Stomach (tissue), 9 donors: ENCODE measurements around the gene ST7L. TPM values are rescaled to one million over a fixed set of nuclear protein-coding genes. Genes with fewer than 3 reads are reported as not detected.

Source experiments
- DNase-seq, 2 donors: peaks; one replicate each; pipeline versions ENCODE4 v3.0.0 to v3.0.0-alpha.2; 2013 to 2019
- H3K27ac ChIP-seq, 5 donors: fragments of 200-600 bp in 4 of 5; sonication (generic) in 4 of 5; one replicate each; pipeline ENCODE4 v1.5.1; 2013 to 2019; ENCODE audit warnings: mild to moderate bottlenecking in 1 of 5, moderate library complexity in 1 of 5
- H3K27me3 ChIP-seq, 3 donors: fragments of 200-600 bp; sonication (generic); one replicate each; pipeline ENCODE4 v1.5.1; 2017 to 2019; ENCODE audit warnings: mixed run types in 1 of 3
- H3K36me3 ChIP-seq, 4 donors: fragments of 200-600 bp; sonication (generic); 1 replicate in 3 of 4; 2 replicates in 1 of 4; pipeline ENCODE4 v1.5.1; 2016 to 2019
- H3K4me1 ChIP-seq, 4 donors: fragments of 200-600 bp; sonication (generic); one replicate each; pipeline ENCODE4 v1.5.1; 2016 to 2019
- H3K4me3 ChIP-seq, 4 donors: fragments of 200-600 bp; sonication (generic) in 3 of 4; one replicate each; pipeline ENCODE4 v1.5.1; 2016 to 2019; ENCODE audit warnings: mild to moderate bottlenecking in 1 of 4
- H3K9me3 ChIP-seq, 4 donors: fragments of 200-600 bp; sonication (generic); one replicate each; pipeline ENCODE4 v1.5.1; 2016 to 2019
- CTCF ChIP-seq, 7 experiments: fragments of 450-650 bp in 4 of 7; fragments of 200-600 bp in 3 of 7; sonication (generic) in 3 of 7; IDR thresholded peaks; one replicate each; pipeline ENCODE4 v1.5.1; 2016 to 2019; ENCODE audit warnings: antibody characterized with exemption in 7 of 7, control low read depth in 2 of 7, mild to moderate bottlenecking in 1 of 7
- EP300 ChIP-seq: sonication (generic); formaldehyde crosslinking; IDR thresholded peaks from one replicate; pipeline ENCODE4 v1.6.1; 2017; ENCODE audit warnings: antibody characterized with exemption
- POLR2A ChIP-seq, 4 donors: fragments of 450-650 bp; IDR thresholded peaks; one replicate each; pipeline ENCODE4 v1.6.1; 2016; ENCODE audit warnings: antibody characterized with exemption in 4 of 4, control low read depth in 2 of 4, mild to moderate bottlenecking in 1 of 4, moderate library complexity in 1 of 4
- POLR2AphosphoS5 ChIP-seq, 3 donors: sonication (generic); formaldehyde crosslinking; IDR thresholded peaks; one replicate each; pipeline ENCODE4 v1.6.1; 2016; ENCODE audit warnings: antibody characterized with exemption in 3 of 3
- WGBS, 5 donors: extraction: QIAGEN DNeasy Blood & Tissue Kit in 3 of 5; methylation state at CpG; one replicate each; pipeline versions ENCODE4 v1.1.5 to v1.1.7; 2013 to 2018; 5-methylcytosine and 5-hydroxymethylcytosine counted together
- intact Hi-C: fragments of 100-400 bp; cut with DNase I; formaldehyde crosslinking; loops from one replicate; pipeline ENCODE4 v1.15.1; 2023; ENCODE audit warnings: low total_unique reads
- polyA plus RNA-seq, 3 donors: library from polyadenylated mRNA; stranded (reverse); fragments of 200-250 nt; gene quantifications; one replicate each; pipeline ENCODE4 v1.2.3, GENCODE V29; 2013
- total RNA-seq, 5 donors: library from RNA; depleted of rRNA; stranded (reverse); fragments of >200 nt; gene quantifications; one replicate each; pipeline versions ENCODE4 v1.1.0 to v1.2.3, GENCODE V29; 2014 to 2016
- donor health status: healthy with polysubstance abuse.
- donor health status: Bipolar disorder and iron deficiency.
- donor health status: healthy.

The ST7L gene
- total and polyA plus RNA-seq, 8 donors, result 3.5 to 85.7 (median 11.3) TPM

GRCh38 chr1:112581586-112582192 lies 37.3 kb downstream of the ST7L start:
- Histone ChIP-seq H3K9me3 (no peaks in the 10 kb centered on the region), H3K4me3 (no peak overlapping the region), H3K36me3 (peaks cover 4 to 69% (median 66%) of the 10 kb centered on the region in 4 donors), H3K27me3 (no peaks in the 10 kb centered on the region), H3K27ac (no peak overlapping the region), H3K4me1 (no peaks in the 10 kb centered on the region)
- DNase-seq, result no peak
- intact Hi-C loops, result no loop called here
- TF ChIP-seq CTCF (IDR thresholded peaks at IDR 0.05) (no peak), POLR2AphosphoS5 (IDR thresholded peaks at IDR 0.05) (no peak), EP300 (no peak), POLR2A (IDR thresholded peaks at IDR 0.05) (no peak)

GRCh38 chr1:112579801-112580510 lies 39.0 kb downstream of the ST7L start:
- TF ChIP-seq POLR2A (IDR thresholded peaks at IDR 0.05) (no peak), CTCF (IDR thresholded peaks at IDR 0.05) (no peak), POLR2AphosphoS5 (IDR thresholded peaks at IDR 0.05) (no peak), EP300 (no peak)
- Histone ChIP-seq H3K36me3 (peaks cover 10 to 83% (median 80%) of the 10 kb centered on the region in 4 donors), H3K27ac (no peak overlapping the region), H3K27me3 (no peaks in the 10 kb centered on the region), H3K4me1 (no peaks in the 10 kb centered on the region), H3K4me3 (no peak overlapping the region), H3K9me3 (no peaks in the 10 kb centered on the region)
- 84 to 94% (median 91%) methylated on average over 5 of the region's 5 CpGs for WGBS, 5 donors
- intact Hi-C loops, result no loop called here
- DNase-seq, result no peak

GRCh38 chr1:112576240-112576639 lies 42.7 kb downstream of the ST7L start:
- Histone ChIP-seq H3K4me3 (no peak overlapping the region), H3K27ac (no peak overlapping the region), H3K27me3 (no peaks in the 10 kb centered on the region), H3K36me3 (peaks cover 12 to 97% (median 88%) of the 10 kb centered on the region in 4 donors), H3K9me3 (no peaks in the 10 kb centered on the region), H3K4me1 (no peaks in the 10 kb centered on the region)
- 90 to 98% (median 95%) methylated on average over 3 of the region's 3 CpGs for WGBS, 5 donors
- no peak for TF ChIP-seq CTCF (IDR thresholded peaks at IDR 0.05)
- no peak for TF ChIP-seq POLR2AphosphoS5 (IDR thresholded peaks at IDR 0.05)
- TF ChIP-seq POLR2A (IDR thresholded peaks at IDR 0.05), result no peak
- TF ChIP-seq EP300, result no peak
- no peak for DNase-seq
- intact Hi-C loops, result no loop called here

- no peak for DNase-seq
- H3K9me3 ChIP-seq, result no peaks in the 10 kb centered on the region
- no peak overlapping the region for H3K4me3 ChIP-seq
- no peaks in the 10 kb centered on the region for H3K27me3 ChIP-seq
- H3K36me3 ChIP-seq, result peaks cover 12 to 97% (median 87%) of the 10 kb centered on the region in 4 donors
- no peak overlapping the region for H3K27ac ChIP-seq
- WGBS, 5 donors, result 86 to 95% (median 94%) methylated on average over 8 of the region's 8 CpGs
- no peaks in the 10 kb centered on the region for H3K4me1 ChIP-seq
- intact Hi-C loops, result no loop called here
- TF ChIP-seq EP300 (no peak), CTCF (IDR thresholded peaks at IDR 0.05) (no peak), POLR2A (IDR thresholded peaks at IDR 0.05) (no peak), POLR2AphosphoS5 (IDR thresholded peaks at IDR 0.05) (no peak)
Measured at GRCh38 chr1:112575154-112575804, 43.7 kb downstream of the ST7L start.
